ENCODE data around the gene CD27. TPM values are rescaled to one million over a fixed set of nuclear protein-coding genes. Genes with fewer than 3 reads are reported as not detected.
A peak's percentile ranks its signal among the peaks of the same experiment; 100 is the strongest.
"Not testable (repeated sequence)": the region's sequence is repeated elsewhere in the genome, so short reads cannot be mapped to it uniquely, and the experiment has no call there.

Gene CD27
- total RNA-seq, 1 donor from 2014 or later, result 25.9 TPM

- Mint-ChIP-seq H3K4me3 (ENCODE audit: low read depth) (no peak overlapping the region), H3K9me3 (no peaks in the 10 kb centered on the region), H3K27ac (peak overlapping the region; percentile 56), H3K4me1 (ENCODE audit: low read depth) (peaks cover 63% of the 10 kb centered on the region), H3K27me3 (ENCODE audit: low read depth) (no peaks in the 10 kb centered on the region), H3K36me3 (ENCODE audit: low read depth) (peaks cover 92% of the 10 kb centered on the region)
- intact Hi-C loops (cut with micrococcal nuclease), result no loop called here
- no peak for DNase-seq (ENCODE audit: low spot score)
Observed at GRCh38 chr12:6459004-6459337, 14.2 kb downstream of the CD27 start.

- Mint-ChIP-seq H3K4me1 (ENCODE audit: low read depth) (peaks cover 64% of the 10 kb centered on the region), H3K36me3 (ENCODE audit: low read depth) (peaks cover 91% of the 10 kb centered on the region), H3K4me3 (ENCODE audit: low read depth) (peak overlapping the region; percentile 75), H3K27me3 (ENCODE audit: low read depth) (no peaks in the 10 kb centered on the region), H3K27ac (peak overlapping the region; percentile 99), H3K9me3 (no peaks in the 10 kb centered on the region)
- no peak for DNase-seq (ENCODE audit: low spot score)
- intact Hi-C loops (cut with micrococcal nuclease), result loop anchor here (10.0 kb wide), 1 partner anchor 224 kb away; the partner anchor contains the start of gene ZNF384
Observed at GRCh38 chr12:6460751-6461371, 16.1 kb downstream of the CD27 start.

- H3K27ac Mint-ChIP-seq, result peak overlapping the region; percentile 99
- intact Hi-C loops (cut with micrococcal nuclease), result loop anchor here (1.0 to 10.0 kb wide), 6 partner anchors 9 to 223 kb away; partner anchors contain the start of genes CD27, TAPBPL, VAMP1 and ZNF384
- peak; percentile 83 for DNase-seq (ENCODE audit: low spot score)
- no peaks in the 10 kb centered on the region for H3K9me3 Mint-ChIP-seq
- H3K27me3 Mint-ChIP-seq (ENCODE audit: low read depth), result no peaks in the 10 kb centered on the region
- peaks cover 90% of the 10 kb centered on the region for H3K36me3 Mint-ChIP-seq (ENCODE audit: low read depth)
- H3K4me1 Mint-ChIP-seq (ENCODE audit: low read depth), result peaks cover 67% of the 10 kb centered on the region
- H3K4me3 Mint-ChIP-seq (ENCODE audit: low read depth), result peak overlapping the region; percentile 75
Observed at GRCh38 chr12:6461401-6462233, 16.9 kb downstream of the CD27 start.

- intact Hi-C loops (cut with micrococcal nuclease), result loop anchor here (1.0 to 10.0 kb wide), 6 partner anchors 8 to 222 kb away; partner anchors contain the start of genes CD27, TAPBPL, VAMP1 and ZNF384
- Mint-ChIP-seq H3K4me1 (ENCODE audit: low read depth) (peaks cover 69% of the 10 kb centered on the region), H3K4me3 (ENCODE audit: low read depth) (peak overlapping the region; percentile 75), H3K27ac (peak overlapping the region; percentile 99), H3K36me3 (ENCODE audit: low read depth) (peaks cover 90% of the 10 kb centered on the region), H3K9me3 (no peaks in the 10 kb centered on the region), H3K27me3 (ENCODE audit: low read depth) (no peaks in the 10 kb centered on the region)
- DNase-seq (ENCODE audit: low spot score), result no peak
Observed at GRCh38 chr12:6462234-6462995, 17.7 kb downstream of the CD27 start.

GRCh38 chr12:6463216-6463615 lies 18.5 kb downstream of the CD27 start:
- intact Hi-C loops (cut with micrococcal nuclease), result loop anchor here (2.0 to 10.0 kb wide), 3 partner anchors 18 to 222 kb away; partner anchors contain the start of genes CD27 and ZNF384
- Mint-ChIP-seq H3K4me1 (ENCODE audit: low read depth) (peaks cover 74% of the 10 kb centered on the region), H3K27me3 (ENCODE audit: low read depth) (no peaks in the 10 kb centered on the region), H3K36me3 (ENCODE audit: low read depth) (peaks cover 94% of the 10 kb centered on the region), H3K4me3 (ENCODE audit: low read depth) (peak overlapping the region; percentile 75), H3K9me3 (no peaks in the 10 kb centered on the region), H3K27ac (peak overlapping the region; percentile 99)
- no peak for DNase-seq (ENCODE audit: low spot score)

- H3K27me3 Mint-ChIP-seq (ENCODE audit: low read depth), result no peaks in the 10 kb centered on the region
- peak overlapping the region; percentile 75 for H3K4me3 Mint-ChIP-seq (ENCODE audit: low read depth)
- H3K27ac Mint-ChIP-seq, result peak overlapping the region; percentile 99
- H3K9me3 Mint-ChIP-seq, result no peaks in the 10 kb centered on the region
- no peak for DNase-seq (ENCODE audit: low spot score)
- H3K36me3 Mint-ChIP-seq (ENCODE audit: low read depth), result peaks cover 94% of the 10 kb centered on the region
- peaks cover 75% of the 10 kb centered on the region for H3K4me1 Mint-ChIP-seq (ENCODE audit: low read depth)
- intact Hi-C loops (cut with micrococcal nuclease), result loop anchor here (2.0 to 10.0 kb wide), 3 partner anchors 19 to 221 kb away; partner anchors contain the start of genes CD27 and ZNF384
Observed at GRCh38 chr12:6463858-6464257, 19.1 kb downstream of the CD27 start.

- peak overlapping the region; percentile 99 for H3K27ac Mint-ChIP-seq
- H3K4me3 Mint-ChIP-seq (ENCODE audit: low read depth), result peak overlapping the region; percentile 35
- intact Hi-C loops (cut with micrococcal nuclease), result loop anchor here (10.0 kb wide), 1 partner anchor 220 kb away; the partner anchor contains the start of gene ZNF384
- no peak for DNase-seq (ENCODE audit: low spot score)
- peaks cover 77% of the 10 kb centered on the region for H3K4me1 Mint-ChIP-seq (ENCODE audit: low read depth)
- H3K27me3 Mint-ChIP-seq (ENCODE audit: low read depth), result no peaks in the 10 kb centered on the region
- peaks cover 93% of the 10 kb centered on the region for H3K36me3 Mint-ChIP-seq (ENCODE audit: low read depth)
- no peaks in the 10 kb centered on the region for H3K9me3 Mint-ChIP-seq
Observed at GRCh38 chr12:6464531-6464930, 19.8 kb downstream of the CD27 start.

- Mint-ChIP-seq H3K27ac (peak overlapping the region; percentile 54), H3K27me3 (ENCODE audit: low read depth) (no peaks in the 10 kb centered on the region), H3K4me1 (ENCODE audit: low read depth) (peaks cover 77% of the 10 kb centered on the region), H3K36me3 (ENCODE audit: low read depth) (peaks cover 88% of the 10 kb centered on the region), H3K4me3 (ENCODE audit: low read depth) (no peak overlapping the region), H3K9me3 (no peaks in the 10 kb centered on the region)
- intact Hi-C loops (cut with micrococcal nuclease), result loop anchor here (1.0 to 10.0 kb wide), 2 partner anchors 42 to 219 kb away; partner anchors contain the start of gene ZNF384
- DNase-seq (ENCODE audit: low spot score), result no peak
Observed at GRCh38 chr12:6465467-6466183, 20.9 kb downstream of the CD27 start.

GRCh38 chr12:6466184-6466573 lies 21.4 kb downstream of the CD27 start:
- peaks cover 74% of the 10 kb centered on the region for H3K4me1 Mint-ChIP-seq (ENCODE audit: low read depth)
- H3K27me3 Mint-ChIP-seq (ENCODE audit: low read depth), result no peaks in the 10 kb centered on the region
- no peaks in the 10 kb centered on the region for H3K9me3 Mint-ChIP-seq
- no peak for DNase-seq (ENCODE audit: low spot score)
- intact Hi-C loops (cut with micrococcal nuclease), result loop anchor here (10.0 kb wide), 1 partner anchor 219 kb away; the partner anchor contains the start of gene ZNF384
- peaks cover 83% of the 10 kb centered on the region for H3K36me3 Mint-ChIP-seq (ENCODE audit: low read depth)
- H3K4me3 Mint-ChIP-seq (ENCODE audit: low read depth), result no peak overlapping the region
- H3K27ac Mint-ChIP-seq, result peak overlapping the region; percentile 23

- Mint-ChIP-seq H3K4me3 (ENCODE audit: low read depth) (peak overlapping the region; percentile 22), H3K4me1 (ENCODE audit: low read depth) (peaks cover 73% of the 10 kb centered on the region), H3K36me3 (ENCODE audit: low read depth) (peaks cover 77% of the 10 kb centered on the region), H3K27ac (peak overlapping the region; percentile 23)
- H3K9me3 Mint-ChIP-seq; DNase-seq (ENCODE audit: low spot score); H3K27me3 Mint-ChIP-seq (ENCODE audit: low read depth): not testable (repeated sequence)
- intact Hi-C loops (cut with micrococcal nuclease), result loop anchor here (10.0 kb wide), 1 partner anchor 218 kb away; the partner anchor contains the start of gene ZNF384
Observed at GRCh38 chr12:6466751-6467150, 22.0 kb downstream of the CD27 start.

- H3K27me3 Mint-ChIP-seq (ENCODE audit: low read depth); H3K9me3 Mint-ChIP-seq; DNase-seq (ENCODE audit: low spot score): not testable (repeated sequence)
- Mint-ChIP-seq H3K4me3 (ENCODE audit: low read depth) (peak overlapping the region; percentile 88), H3K36me3 (ENCODE audit: low read depth) (peaks cover 67% of the 10 kb centered on the region), H3K4me1 (ENCODE audit: low read depth) (peaks cover 69% of the 10 kb centered on the region), H3K27ac (peak overlapping the region; percentile 86)
- intact Hi-C loops (cut with micrococcal nuclease), result loop anchor here (2.0 to 10.0 kb wide), 2 partner anchors 15 to 217 kb away; partner anchors contain the start of genes TAPBPL and ZNF384
Observed at GRCh38 chr12:6467571-6468282, 23.0 kb downstream of the CD27 start.
